Mucosa of stomach (tissue), 1 donor: ENCODE results near the gene SSBP3.
A peak's percentile ranks its signal among the peaks of the same experiment; 100 is the strongest.

Source experiments
- H3K27me3 ChIP-seq: one replicate; pipeline ENCODE4 v1.7.0; 2013; ENCODE audit warnings: mild to moderate bottlenecking, low read length; ENCODE audit not compliant: control insufficient read depth, insufficient read depth
- H3K36me3 ChIP-seq: one replicate; pipeline ENCODE4 v1.7.0; 2013; ENCODE audit warnings: low read length; ENCODE audit not compliant: control insufficient read depth, insufficient read depth
- H3K4me1 ChIP-seq: one replicate; pipeline ENCODE4 v1.7.0; 2013; ENCODE audit warnings: mild to moderate bottlenecking, low read length; ENCODE audit not compliant: control insufficient read depth, insufficient read depth
- H3K4me3 ChIP-seq: one replicate; pipeline ENCODE4 v1.7.0; 2013; ENCODE audit warnings: low read length
- H3K9ac ChIP-seq: one replicate; pipeline ENCODE4 v1.7.0; 2013; ENCODE audit warnings: mild to moderate bottlenecking, low read length, moderate library complexity
- H3K9me3 ChIP-seq: one replicate; pipeline ENCODE4 v1.7.0; 2013; ENCODE audit warnings: mild to moderate bottlenecking, low read length, moderate library complexity; ENCODE audit not compliant: control insufficient read depth
- donor health status: Pancreatic carcinoma.

The SSBP3 gene

GRCh38 chr1:54328066-54328636, 78.0 kb downstream of the SSBP3 start:
- Histone ChIP-seq H3K4me1 (peaks cover 86% of the 10 kb centered on the region), H3K9me3 (no peaks in the 10 kb centered on the region), H3K9ac (no peak overlapping the region), H3K27me3 (no peaks in the 10 kb centered on the region), H3K36me3 (no peaks in the 10 kb centered on the region), H3K4me3 (no peak overlapping the region)

DNA sequence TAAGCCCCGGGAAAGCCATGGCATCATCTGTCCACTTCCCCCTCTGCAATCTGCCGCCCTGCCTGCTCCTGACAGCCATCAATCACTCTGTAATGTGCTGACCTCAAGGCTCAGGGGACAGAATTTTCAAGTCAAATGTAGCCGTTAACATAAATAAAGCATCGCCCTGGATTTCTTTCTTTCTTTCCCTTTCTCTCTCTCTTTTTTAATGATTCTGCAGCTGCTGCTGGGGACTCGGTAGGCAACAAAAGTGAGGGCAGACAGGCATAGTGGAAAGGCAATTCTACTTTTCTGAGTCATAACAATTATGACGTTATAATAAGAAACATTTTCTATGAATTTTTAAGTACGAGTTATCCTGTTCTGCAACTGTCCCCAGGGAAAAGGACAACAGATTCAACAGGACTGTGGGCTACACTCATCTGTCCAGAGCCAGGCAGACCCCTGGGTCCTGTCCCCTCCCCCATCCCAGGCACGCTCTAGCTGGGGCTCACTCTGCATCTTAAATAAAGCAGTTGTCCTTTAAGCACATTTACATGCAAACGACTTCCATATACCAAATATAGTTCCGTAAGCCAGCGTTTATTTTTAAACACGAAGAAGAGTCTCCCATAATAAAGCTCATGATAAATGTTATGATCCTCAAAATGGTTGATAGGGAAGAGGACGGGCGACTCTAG, 78.7 kb downstream of the SSBP3 start:
- Histone ChIP-seq H3K27me3 (no peaks in the 10 kb centered on the region), H3K9ac (no peak overlapping the region), H3K36me3 (no peaks in the 10 kb centered on the region), H3K4me1 (peaks cover 86% of the 10 kb centered on the region), H3K9me3 (no peaks in the 10 kb centered on the region), H3K4me3 (no peak overlapping the region)

- Histone ChIP-seq H3K27me3 (no peaks in the 10 kb centered on the region), H3K4me3 (no peak overlapping the region), H3K4me1 (peaks cover 78% of the 10 kb centered on the region), H3K36me3 (no peaks in the 10 kb centered on the region), H3K9ac (peak overlapping the region; percentile 6), H3K9me3 (no peaks in the 10 kb centered on the region)
Observed at GRCh38 chr1:54326543-54327385, 79.4 kb downstream of the SSBP3 start.

DNA sequence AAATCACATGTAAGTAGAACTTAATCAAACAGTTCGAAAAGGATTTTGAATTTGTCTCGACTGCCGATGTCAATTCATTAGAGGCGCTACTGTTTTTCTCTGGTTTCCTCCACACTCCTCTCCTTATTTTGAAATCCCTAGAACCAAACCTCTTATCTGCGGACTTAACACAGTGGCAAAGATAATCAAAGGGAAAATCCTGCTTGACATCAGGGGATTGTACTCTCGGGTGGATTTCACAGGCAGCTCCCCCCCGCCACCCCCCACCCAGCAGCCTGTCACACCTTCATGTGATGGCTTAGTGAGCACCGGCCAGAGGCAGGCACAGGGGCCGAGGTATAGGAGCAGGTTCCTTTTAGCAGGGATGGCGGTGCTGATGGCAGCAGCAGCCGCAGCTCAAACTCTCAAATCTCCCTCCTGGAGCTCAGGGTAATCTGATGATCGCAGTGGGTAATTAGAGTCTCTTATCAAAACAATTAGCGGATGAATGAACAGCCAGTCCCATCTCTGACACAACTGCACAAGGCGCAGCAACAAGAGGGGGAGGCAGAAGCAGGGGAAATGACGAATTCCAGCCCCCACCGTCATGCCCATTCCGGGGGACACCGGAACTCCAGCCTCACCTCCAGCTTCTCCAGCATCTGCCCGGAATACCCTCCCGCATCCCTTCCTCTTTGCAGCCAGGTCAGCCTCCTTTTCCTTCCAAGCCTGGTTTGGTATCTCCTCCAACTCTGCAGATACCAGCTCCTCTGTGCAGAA, 80.3 kb downstream of the SSBP3 start:
- no peak overlapping the region for H3K4me3 ChIP-seq

DNA sequence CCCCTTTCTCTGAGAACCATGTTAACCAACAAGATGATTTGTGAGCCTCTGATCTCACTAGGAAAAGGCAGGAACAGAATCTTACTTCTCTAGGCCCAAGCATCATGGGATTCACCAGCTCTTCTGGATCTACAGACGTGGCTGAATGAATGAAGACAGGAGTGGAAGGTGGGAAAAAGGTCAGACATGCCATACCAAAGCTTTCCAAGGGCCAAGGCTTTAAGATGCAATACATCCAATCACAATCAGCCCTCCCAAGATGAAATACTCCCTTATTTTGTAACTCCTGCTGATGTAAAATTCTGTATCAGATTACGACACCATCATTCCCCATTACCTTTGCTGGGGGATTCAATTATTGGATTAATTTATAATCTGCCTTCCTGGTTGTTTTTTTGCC, 80.9 kb downstream of the SSBP3 start:
- no peaks in the 10 kb centered on the region for H3K36me3 ChIP-seq
- H3K9ac ChIP-seq, result no peak overlapping the region
- H3K27me3 ChIP-seq, result no peaks in the 10 kb centered on the region
- H3K9me3 ChIP-seq, result no peaks in the 10 kb centered on the region
- no peak overlapping the region for H3K4me3 ChIP-seq
- H3K4me1 ChIP-seq, result peaks cover 64% of the 10 kb centered on the region

More for the DNA sequence above, 80.3 kb downstream of the SSBP3 start:
- Histone ChIP-seq H3K9ac (no peak overlapping the region), H3K36me3 (no peaks in the 10 kb centered on the region), H3K27me3 (no peaks in the 10 kb centered on the region), H3K9me3 (no peaks in the 10 kb centered on the region), H3K4me1 (peaks cover 70% of the 10 kb centered on the region)

DNA sequence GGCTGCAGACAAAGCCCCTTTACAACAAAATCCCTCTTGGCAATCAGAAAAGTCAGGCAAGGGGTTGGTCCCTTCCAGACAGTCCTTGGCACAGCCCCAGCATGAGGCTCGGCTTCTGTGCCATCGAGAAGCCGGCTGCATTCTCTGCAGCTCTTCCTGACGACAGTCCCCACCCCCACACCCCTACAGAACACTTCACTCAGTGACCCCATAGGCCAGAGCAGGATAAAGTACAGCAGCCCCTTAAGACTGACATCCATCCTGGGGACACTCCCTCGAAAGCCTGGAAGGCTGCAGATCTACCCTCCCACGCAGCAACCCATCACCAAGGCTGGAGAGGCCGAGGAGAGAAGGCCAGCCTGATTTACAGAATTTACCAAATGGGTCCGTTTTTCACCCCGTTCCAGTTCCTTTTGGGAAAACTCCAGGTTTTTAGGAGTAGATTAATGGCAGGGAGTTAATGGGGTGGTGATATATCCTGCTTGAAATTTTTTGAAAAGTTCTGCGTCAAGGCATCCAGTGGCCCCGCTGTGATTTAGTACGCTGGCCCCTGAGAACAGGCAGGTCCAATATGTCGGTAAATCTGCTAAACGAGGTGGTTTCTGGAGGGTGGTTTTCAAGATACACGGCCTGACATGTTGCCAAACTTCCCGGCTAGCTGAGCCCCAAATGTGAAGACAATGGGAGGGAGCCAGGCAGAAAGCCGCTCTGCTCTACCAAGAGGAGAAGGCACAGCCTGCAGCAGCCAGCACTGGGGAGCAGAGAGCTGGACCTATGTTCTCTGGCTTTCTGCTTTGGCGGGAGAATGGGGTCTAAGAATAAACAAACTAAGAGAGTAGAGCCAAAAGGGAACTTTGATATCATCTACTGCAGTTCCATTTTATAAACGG, 81.7 kb downstream of the SSBP3 start:
- no peak overlapping the region for H3K4me3 ChIP-seq
- no peak overlapping the region for H3K9ac ChIP-seq
- H3K4me1 ChIP-seq, result peaks cover 56% of the 10 kb centered on the region
- no peaks in the 10 kb centered on the region for H3K36me3 ChIP-seq
- H3K9me3 ChIP-seq, result no peaks in the 10 kb centered on the region
- H3K27me3 ChIP-seq, result no peaks in the 10 kb centered on the region

GRCh38 chr1:54323921-54324250, 82.3 kb downstream of the SSBP3 start:
- no peaks in the 10 kb centered on the region for H3K9me3 ChIP-seq
- H3K27me3 ChIP-seq, result no peaks in the 10 kb centered on the region
- H3K9ac ChIP-seq, result no peak overlapping the region
- H3K36me3 ChIP-seq, result no peaks in the 10 kb centered on the region
- H3K4me3 ChIP-seq, result no peak overlapping the region
- H3K4me1 ChIP-seq, result peaks cover 50% of the 10 kb centered on the region

GRCh38 chr1:54323324-54323739, 82.9 kb downstream of the SSBP3 start:
- no peak overlapping the region for H3K9ac ChIP-seq
- H3K4me1 ChIP-seq, result peaks cover 45% of the 10 kb centered on the region
- no peaks in the 10 kb centered on the region for H3K36me3 ChIP-seq
- H3K27me3 ChIP-seq, result no peaks in the 10 kb centered on the region
- H3K9me3 ChIP-seq, result no peaks in the 10 kb centered on the region
- no peak overlapping the region for H3K4me3 ChIP-seq

DNA sequence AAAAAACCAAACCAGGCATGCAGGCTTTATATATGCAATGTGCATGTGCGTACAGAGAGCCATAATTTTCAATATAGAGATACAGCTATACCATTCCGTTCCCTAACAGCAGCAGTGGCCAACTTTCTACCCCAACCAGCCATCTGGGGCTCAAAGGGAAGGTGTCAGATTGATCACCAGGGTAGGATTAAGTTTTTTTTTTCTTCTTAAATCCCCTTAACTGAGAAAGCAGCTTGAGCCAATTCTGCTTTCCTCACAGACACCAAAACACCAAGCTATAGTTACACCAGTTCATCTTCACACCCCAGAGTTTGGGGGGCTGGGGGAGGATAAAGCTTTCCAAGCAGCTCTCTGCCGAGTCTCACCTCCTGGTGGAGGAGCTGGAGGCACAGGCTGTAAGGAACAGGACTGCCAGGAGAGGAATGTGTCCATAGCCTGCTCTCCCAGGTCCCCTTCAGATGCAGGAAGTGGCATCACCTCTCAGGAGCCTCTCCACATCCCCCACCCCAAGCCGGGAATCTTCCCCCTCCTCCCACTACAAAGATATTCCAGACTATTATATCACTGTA, 87.9 kb downstream of the SSBP3 start:
- Histone ChIP-seq H3K9ac (no peak overlapping the region), H3K4me1 (peaks cover 33% of the 10 kb centered on the region), H3K9me3 (no peaks in the 10 kb centered on the region), H3K27me3 (no peaks in the 10 kb centered on the region), H3K4me3 (no peak overlapping the region), H3K36me3 (no peaks in the 10 kb centered on the region)

DNA sequence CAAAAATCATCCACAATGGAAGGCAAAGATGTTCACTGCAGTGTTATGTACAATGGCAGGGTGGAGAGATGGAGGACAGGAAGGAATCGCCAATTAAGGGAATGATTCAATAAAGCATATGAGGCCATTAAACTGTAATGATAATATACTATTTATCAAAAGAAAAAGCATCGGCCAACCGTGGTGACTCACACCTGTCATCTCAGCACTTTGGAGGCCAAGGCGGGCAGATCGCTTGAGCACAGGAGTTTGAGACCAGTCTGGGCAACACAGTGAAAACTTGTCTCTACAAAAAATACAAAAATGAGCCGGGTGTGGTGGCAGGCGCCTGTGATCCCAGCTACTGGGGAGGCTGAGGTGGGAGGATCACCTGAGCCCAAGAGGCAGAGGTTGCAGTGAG, 89.1 kb downstream of the SSBP3 start:
- Histone ChIP-seq H3K27me3 (no peaks in the 10 kb centered on the region), H3K36me3 (no peaks in the 10 kb centered on the region), H3K4me3 (no peak overlapping the region), H3K4me1 (peaks cover 37% of the 10 kb centered on the region), H3K9ac (no peak overlapping the region), H3K9me3 (no peaks in the 10 kb centered on the region)

- H3K36me3 ChIP-seq, result no peaks in the 10 kb centered on the region
- H3K27me3 ChIP-seq, result no peaks in the 10 kb centered on the region
- H3K4me3 ChIP-seq, result no peak overlapping the region
- H3K4me1 ChIP-seq, result peaks cover 46% of the 10 kb centered on the region
- H3K9me3 ChIP-seq, result no peaks in the 10 kb centered on the region
- H3K9ac ChIP-seq, result no peak overlapping the region
Observed at GRCh38 chr1:54315099-54315498, 91.1 kb downstream of the SSBP3 start.
